GM19035 (cell line): ENCODE results near the gene EIPR1.
A peak's percentile ranks its signal among the peaks of the same experiment; 100 is the strongest.

Source experiments
- ATAC-seq: cut with Tn5 transposase; IDR thresholded peaks from one replicate; pipeline ENCODE4 v1.9.1; 2021; ENCODE audit not compliant: unreplicated experiment

Gene EIPR1

DNA sequence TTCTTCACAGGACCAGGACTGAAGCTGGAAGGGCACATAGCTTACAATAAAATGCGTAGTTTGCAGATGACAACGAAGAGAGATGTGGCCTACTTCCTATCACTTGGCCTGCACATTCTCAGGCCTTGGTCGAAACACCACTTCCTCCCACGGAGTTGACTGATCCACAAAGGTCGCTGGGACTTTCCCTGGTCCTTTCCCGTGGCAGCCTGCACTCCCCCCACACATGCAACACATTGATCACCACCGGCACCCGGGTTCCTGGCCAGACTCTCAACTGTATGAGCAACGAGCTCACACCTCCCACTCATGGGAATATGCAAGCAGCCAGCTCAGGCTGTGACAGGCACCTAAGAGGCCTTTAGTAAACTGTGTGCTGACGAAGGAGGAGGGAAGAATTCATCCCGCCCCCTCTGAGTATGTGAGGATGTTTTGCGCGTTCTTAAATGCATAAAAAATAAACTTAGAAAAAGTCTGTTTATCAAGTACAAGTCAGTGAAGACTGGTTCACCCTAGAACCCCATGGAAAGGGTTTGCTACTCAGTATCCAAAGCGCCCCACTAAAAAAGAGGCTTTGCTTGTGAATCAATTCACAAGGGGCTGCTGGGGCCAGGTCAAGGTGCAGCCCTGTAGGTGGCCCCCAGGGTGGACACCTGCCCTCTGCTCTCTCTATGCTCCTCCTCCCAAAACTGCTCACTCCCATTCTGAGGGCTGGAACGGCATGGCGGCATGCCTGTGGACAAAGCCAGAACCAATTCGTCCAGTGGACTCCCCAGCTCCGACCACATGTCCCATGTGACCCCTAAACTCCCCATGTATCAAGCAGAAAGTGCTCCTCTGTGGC, 154.3 kb downstream of the EIPR1 start:
- peak; percentile 92 for ATAC-seq

GRCh38 chr2:3222636-3223035, 155.0 kb downstream of the EIPR1 start:
- peak; percentile 46 for ATAC-seq

- ATAC-seq: no peak
Measured at GRCh38 chr2:3219536-3219935, 158.1 kb downstream of the EIPR1 start.

DNA sequence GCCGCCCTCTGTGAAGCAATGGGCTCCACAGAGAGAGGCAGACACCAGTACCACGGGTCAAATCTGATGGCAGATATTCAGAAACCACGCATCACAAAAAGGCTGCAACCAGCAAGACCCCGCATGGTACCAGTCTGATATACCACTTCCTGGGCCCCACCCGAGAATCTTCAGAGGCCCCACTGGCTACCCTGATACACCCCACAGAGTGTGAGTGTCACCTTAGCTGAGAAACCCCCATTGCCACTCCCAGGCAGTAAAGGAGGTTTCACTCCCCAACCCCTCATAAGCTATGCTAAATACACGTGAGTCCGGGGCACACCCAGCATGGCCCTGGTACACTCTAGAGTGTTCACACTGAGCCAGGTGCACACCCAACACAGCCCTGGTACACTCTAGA, 160.0 kb downstream of the EIPR1 start:
- no peak for ATAC-seq

DNA sequence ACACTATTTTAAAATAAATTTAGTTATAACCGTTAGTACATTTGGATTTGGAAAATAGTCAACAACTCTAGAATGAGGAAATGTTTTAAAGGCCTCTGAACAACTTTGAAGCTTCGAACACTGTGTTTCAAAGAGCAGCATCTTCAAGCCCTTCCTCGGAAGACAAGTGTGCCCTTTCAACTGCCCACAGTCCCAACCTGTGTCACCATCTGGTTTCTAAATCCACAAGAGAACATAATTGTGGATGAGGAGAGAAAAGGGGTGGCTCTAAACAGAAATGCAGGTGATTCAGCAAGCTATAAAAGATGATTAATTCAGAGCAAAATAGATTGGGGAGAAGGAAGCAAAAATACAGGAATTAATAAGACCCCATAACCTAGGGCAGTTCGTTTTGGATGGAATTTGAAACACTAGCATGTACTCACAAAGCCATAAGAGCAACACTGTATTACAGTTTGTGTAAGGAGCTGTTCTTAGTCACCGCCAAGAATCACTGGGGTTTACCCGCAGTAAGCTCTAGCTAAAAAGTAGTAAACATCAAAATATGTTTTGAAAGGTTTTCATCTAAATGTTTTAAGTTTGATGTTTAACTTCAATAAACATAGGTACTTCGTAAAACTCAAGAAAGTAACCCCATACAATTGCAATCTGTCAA, 160.7 kb downstream of the EIPR1 start:
- ATAC-seq: no peak

DNA sequence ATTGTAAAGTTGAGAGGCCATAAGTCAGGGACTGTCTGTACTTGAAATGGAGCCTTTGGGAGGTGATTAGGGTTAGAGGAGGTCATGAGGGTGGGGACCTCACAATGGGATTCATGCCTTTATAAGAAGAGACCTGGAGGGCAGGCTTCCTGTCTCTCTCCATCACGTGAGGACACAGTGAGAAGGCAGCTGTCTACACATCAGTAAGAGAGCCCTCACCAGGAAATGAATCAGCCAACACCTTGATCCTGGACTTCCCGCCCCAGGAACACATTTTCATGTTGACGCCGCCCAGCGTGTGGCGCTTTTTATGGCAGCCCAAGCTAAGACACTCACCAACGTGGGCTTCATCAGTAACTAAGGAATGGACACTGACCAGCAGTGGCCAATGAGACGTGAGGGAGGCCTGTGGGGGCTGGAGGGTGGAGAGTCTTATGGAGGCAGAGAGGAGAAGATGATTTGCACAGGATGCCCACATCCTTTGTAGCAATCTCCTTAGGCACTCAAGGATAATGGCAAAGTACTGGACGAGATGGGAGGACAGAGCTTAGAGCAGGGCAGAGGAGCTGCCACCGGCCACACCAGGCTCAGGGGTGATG, 162.7 kb downstream of the EIPR1 start:
- ATAC-seq: no peak

- no peak for ATAC-seq
Measured at GRCh38 chr2:3214065-3214464, 163.6 kb downstream of the EIPR1 start.

- no peak for ATAC-seq
Measured at GRCh38 chr2:3212984-3213383, 164.6 kb downstream of the EIPR1 start.

- no peak for ATAC-seq
Measured at GRCh38 chr2:3212061-3212362, 165.6 kb downstream of the EIPR1 start.

DNA sequence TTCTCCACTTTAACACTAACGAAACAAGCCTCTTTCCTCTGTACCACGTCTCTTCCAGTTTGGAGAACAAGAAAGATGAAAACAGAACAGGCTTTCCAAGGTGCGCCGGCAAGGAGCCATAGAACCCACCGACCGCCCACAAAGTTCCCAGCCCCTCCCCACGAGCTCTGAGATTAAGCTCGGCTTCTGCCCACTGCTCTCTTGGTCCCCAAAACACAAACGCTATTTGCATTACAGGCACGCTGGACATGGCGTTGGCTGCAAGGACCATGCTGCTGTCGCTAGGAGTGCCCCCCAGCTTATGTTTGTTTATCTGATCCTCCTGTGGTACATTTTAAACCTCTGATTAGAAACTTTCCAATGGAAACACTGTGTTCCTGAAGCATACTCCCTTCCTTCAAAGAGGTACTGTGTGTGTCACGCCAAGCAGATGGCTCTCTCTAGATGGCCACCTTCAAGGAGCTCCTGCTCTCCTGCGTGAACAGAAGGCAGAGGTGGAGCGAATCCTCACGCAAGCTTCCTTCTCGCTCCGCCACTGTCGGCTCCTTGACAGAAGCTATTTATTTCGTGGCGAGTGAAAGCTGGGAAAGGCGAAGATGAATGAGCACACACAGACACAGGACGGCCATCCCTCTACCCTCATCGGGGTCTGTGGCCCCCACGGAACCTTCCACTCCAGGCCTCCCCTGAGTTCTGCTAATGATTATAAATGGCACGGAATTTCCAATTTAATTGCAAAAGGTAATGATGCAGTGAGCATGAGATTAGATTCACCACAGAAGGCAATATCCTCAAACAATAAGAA, 166.2 kb downstream of the EIPR1 start:
- ATAC-seq: no peak

DNA sequence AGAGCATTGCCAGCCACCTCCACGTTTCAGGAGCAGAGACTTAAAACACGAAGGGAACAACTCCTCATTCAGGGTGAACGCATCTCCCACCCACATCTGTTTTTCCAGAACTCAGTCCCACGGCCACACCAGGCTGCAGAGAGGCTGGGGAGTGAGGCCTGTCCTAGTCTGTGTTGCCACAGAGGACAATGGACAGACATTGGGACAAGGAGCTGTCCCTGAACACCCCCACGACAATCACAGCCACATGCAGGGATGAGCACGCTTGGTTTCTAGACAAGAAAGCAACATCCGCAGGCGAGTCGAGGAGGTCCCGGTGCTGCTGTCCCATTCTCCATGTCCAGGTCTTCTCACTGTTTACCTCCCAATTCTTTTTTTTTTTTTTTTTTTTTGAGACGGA, 167.4 kb downstream of the EIPR1 start:
- no peak for ATAC-seq

DNA sequence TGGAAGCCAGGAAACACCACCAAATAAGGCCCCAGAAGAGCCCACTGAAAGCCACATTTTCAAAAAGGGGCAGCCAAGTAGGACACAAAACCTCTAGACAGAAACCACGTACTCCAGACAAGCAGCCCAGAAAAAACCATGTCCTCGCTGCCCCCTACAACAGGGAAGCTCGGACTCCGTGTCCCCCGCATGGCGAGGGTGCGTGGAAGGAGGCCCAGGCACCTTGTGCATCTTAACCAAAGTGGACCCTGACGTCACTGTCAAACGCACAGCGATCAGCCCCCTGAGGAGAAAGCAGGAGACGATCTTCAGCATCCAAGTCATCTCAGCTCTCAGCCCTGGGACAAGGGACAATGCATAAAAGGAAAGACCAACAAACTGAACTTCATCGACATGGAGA, 168.4 kb downstream of the EIPR1 start:
- no peak for ATAC-seq

DNA sequence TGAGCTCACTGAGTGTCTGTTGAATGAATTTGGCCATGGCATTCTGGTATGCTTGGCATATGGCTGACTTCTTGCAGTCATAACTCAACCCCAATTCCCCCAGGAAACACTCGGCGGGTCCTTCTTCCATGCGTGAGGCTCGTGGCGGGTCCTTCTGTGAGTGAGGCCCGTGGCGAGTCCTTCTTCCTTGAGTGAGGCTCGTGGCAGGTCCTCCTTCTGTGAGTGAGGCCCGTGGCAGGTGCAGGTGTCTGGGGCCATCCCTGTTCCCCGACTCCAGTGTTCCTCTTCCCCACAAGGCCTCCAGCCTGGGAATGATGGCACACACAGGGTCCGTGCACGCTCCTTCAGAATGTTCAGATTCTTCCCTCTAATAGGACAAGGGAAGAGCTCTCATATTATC, 169.0 kb downstream of the EIPR1 start:
- ATAC-seq: no peak

- no peak for ATAC-seq
Measured at GRCh38 chr2:3208179-3208578, 169.4 kb downstream of the EIPR1 start.

DNA sequence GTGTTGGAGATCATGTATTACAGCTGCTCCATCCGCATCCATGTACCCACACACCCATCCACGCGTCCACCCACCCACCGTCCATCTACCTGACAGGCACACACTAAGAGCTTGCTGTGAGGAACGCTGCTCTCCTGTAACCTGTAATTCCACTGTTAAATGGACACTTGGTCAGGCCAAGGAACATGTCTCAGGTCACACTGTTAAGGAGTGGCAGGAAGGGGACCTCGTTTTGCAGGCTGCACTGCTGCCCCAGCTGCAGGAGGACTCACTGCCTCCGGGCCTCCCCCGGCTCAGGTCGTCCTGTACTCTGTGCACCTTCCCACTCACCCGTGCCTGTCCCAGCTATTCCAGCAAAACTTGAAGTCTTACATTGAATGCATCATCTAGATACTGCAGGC, 170.5 kb downstream of the EIPR1 start:
- no peak for ATAC-seq

GRCh38 chr2:3205845-3206244, 171.8 kb downstream of the EIPR1 start:
- ATAC-seq: no peak

- ATAC-seq: no peak
Measured at GRCh38 chr2:3204031-3204821, 173.4 kb downstream of the EIPR1 start.

- no peak for ATAC-seq
Measured at GRCh38 chr2:3203497-3204019, 174.1 kb downstream of the EIPR1 start.

GRCh38 chr2:3202926-3203325, 174.7 kb downstream of the EIPR1 start:
- ATAC-seq: no peak

- ATAC-seq: no peak
Measured at GRCh38 chr2:3201281-3201680, 176.3 kb downstream of the EIPR1 start.
